Loucy (cell line): ENCODE results near the gene CDH12.
"Not testable (repeated sequence)": the region's sequence is repeated elsewhere in the genome, so short reads cannot be mapped to it uniquely, and the experiment has no call there.

Experiments used
- H2AFZ ChIP-seq: fragments of 200-600 bp; sonication (generic); 2 replicates; pipeline ENCODE4 v1.6.0; 2016; ENCODE audit warnings: antibody characterized with exemption, mild to moderate bottlenecking, low read length, moderate library complexity
- H3F3A ChIP-seq: fragments of 200-600 bp; 2 replicates; pipeline ENCODE4 v1.6.0; 2016; ENCODE audit warnings: antibody characterized with exemption, low read depth, mild to moderate bottlenecking
- H3K27me3 ChIP-seq: fragments of 200-600 bp; sonication (generic); 2 replicates; pipeline ENCODE4 v1.6.1; 2014; ENCODE audit warnings: low read length, mild to moderate bottlenecking; ENCODE audit not compliant: insufficient read depth, poor library complexity, severe bottlenecking
- H3K36me3 ChIP-seq: fragments of 200-600 bp; sonication (generic); 2 replicates; pipeline ENCODE4 v1.6.1; 2016; ENCODE audit warnings: low read length; ENCODE audit not compliant: insufficient read depth
- H3K4me1 ChIP-seq: fragments of 200-600 bp; sonication (generic); 2 replicates; pipeline ENCODE4 v1.5.1; 2014; ENCODE audit warnings: low read length, mild to moderate bottlenecking; ENCODE audit not compliant: insufficient read depth, poor library complexity, severe bottlenecking
- H3K4me2 ChIP-seq: fragments of 200-600 bp; sonication (generic); 2 replicates; pipeline ENCODE4 v1.6.0; 2014; ENCODE audit warnings: antibody characterized with exemption, low read length, low read depth, mild to moderate bottlenecking; ENCODE audit not compliant: poor library complexity, severe bottlenecking
- H3K4me3 ChIP-seq: fragments of 200-600 bp; sonication (generic); 2 replicates; pipeline ENCODE4 v1.5.1; 2014; ENCODE audit warnings: low read length, mild to moderate bottlenecking, mixed read lengths; ENCODE audit not compliant: poor library complexity, severe bottlenecking
- H3K79me2 ChIP-seq: fragments of 200-600 bp; sonication (generic); 2 replicates; pipeline ENCODE4 v1.6.1; 2014; ENCODE audit warnings: low read length; ENCODE audit not compliant: insufficient read depth
- H3K9ac ChIP-seq: fragments of 200-600 bp; sonication (generic); 2 replicates; pipeline ENCODE4 v1.6.0; 2014; ENCODE audit warnings: mild to moderate bottlenecking, low read depth, low read length, moderate library complexity; ENCODE audit not compliant: poor library complexity, severe bottlenecking
- H3K9me2 ChIP-seq: fragments of 200-600 bp; sonication (generic); replicated peaks from 2 replicates; pipeline ENCODE4 v1.6.1; 2016; ENCODE audit warnings: low read depth, low read length, mixed read lengths
- H3K9me3 ChIP-seq: fragments of 200-600 bp; sonication (generic); 2 replicates; pipeline ENCODE4 v1.6.1; 2014; ENCODE audit warnings: mild to moderate bottlenecking, antibody characterized with exemption, low read length, low read depth; ENCODE audit not compliant: insufficient read depth
- H4K20me1 ChIP-seq: fragments of 200-600 bp; sonication (generic); 2 replicates; pipeline ENCODE4 v1.6.0; 2014; ENCODE audit warnings: antibody characterized with exemption, low read length, mild to moderate bottlenecking; ENCODE audit not compliant: insufficient read depth, poor library complexity, severe bottlenecking
- CTCF ChIP-seq: fragments of 200-600 bp; sonication (generic); conservative IDR thresholded peaks from 2 replicates; pipeline ENCODE4 v1.5.1; 2014; ENCODE audit warnings: mild to moderate bottlenecking, antibody characterized with exemption, low read length
- EZH2phosphoT487 ChIP-seq: fragments of 200-600 bp; IDR thresholded peaks from 2 replicates; pipeline ENCODE4 v1.6.1; 2018; ENCODE audit warnings: antibody characterized with exemption, mild to moderate bottlenecking, moderate library complexity, borderline replicate concordance

CDH12 gene

GRCh38 chr5:22226423-22226822, 626.7 kb downstream of the CDH12 start:
- Histone ChIP-seq H3K36me3 (no peaks in the 10 kb centered on the region), H3K4me3 (no peak overlapping the region), H3K79me2 (no peaks in the 10 kb centered on the region), H3K4me2 (no peak overlapping the region), H3K4me1 (no peaks in the 10 kb centered on the region), H3K27me3 (no peaks in the 10 kb centered on the region), H3K9me2 (no peaks in the 10 kb centered on the region), H3K9ac (no peak overlapping the region), H2AFZ (no peak overlapping the region), H3K9me3 (no peaks in the 10 kb centered on the region), H3F3A (no peaks in the 10 kb centered on the region), H4K20me1 (no peaks in the 10 kb centered on the region)
- TF ChIP-seq CTCF (no peak), EZH2phosphoT487 (no peak)

- Histone ChIP-seq H3K79me2 (no peaks in the 10 kb centered on the region), H3F3A (no peaks in the 10 kb centered on the region), H3K9me2 (no peaks in the 10 kb centered on the region), H3K4me2 (no peak overlapping the region), H3K27me3 (no peaks in the 10 kb centered on the region), H3K4me3 (no peak overlapping the region), H3K9me3 (no peaks in the 10 kb centered on the region), H3K36me3 (no peaks in the 10 kb centered on the region), H4K20me1 (no peaks in the 10 kb centered on the region), H3K9ac (no peak overlapping the region), H3K4me1 (no peaks in the 10 kb centered on the region), H2AFZ (no peak overlapping the region)
- no peak for TF ChIP-seq EZH2phosphoT487
Measured at GRCh38 chr5:22223079-22223478, 630.1 kb downstream of the CDH12 start.

GRCh38 chr5:22213703-22214495, 639.2 kb downstream of the CDH12 start:
- H3K9me2 ChIP-seq, H2AFZ ChIP-seq, H3K36me3 ChIP-seq, H3K79me2 ChIP-seq, H4K20me1 ChIP-seq, H3K9ac ChIP-seq, H3K4me2 ChIP-seq, H3K4me1 ChIP-seq, H3F3A ChIP-seq, H3K4me3 ChIP-seq, H3K27me3 ChIP-seq, H3K9me3 ChIP-seq: not testable (repeated sequence)

GRCh38 chr5:22212254-22212991, 640.7 kb downstream of the CDH12 start:
- H3K9ac ChIP-seq, H3K9me2 ChIP-seq, H4K20me1 ChIP-seq, H3K4me2 ChIP-seq, H3K36me3 ChIP-seq, H3K4me3 ChIP-seq, H3K9me3 ChIP-seq, H3K4me1 ChIP-seq, H3K27me3 ChIP-seq, H2AFZ ChIP-seq, H3F3A ChIP-seq, H3K79me2 ChIP-seq: not testable (repeated sequence)

- not testable (repeated sequence) for H3K79me2 ChIP-seq
Measured at GRCh38 chr5:22208463-22208862, 644.7 kb downstream of the CDH12 start.

GRCh38 chr5:22188651-22189050, 664.5 kb downstream of the CDH12 start:
- not testable (repeated sequence) for H3F3A ChIP-seq, H3K4me3 ChIP-seq, H3K4me2 ChIP-seq, H2AFZ ChIP-seq, H3K9me3 ChIP-seq, H3K9me2 ChIP-seq, H3K79me2 ChIP-seq, H3K27me3 ChIP-seq, H3K36me3 ChIP-seq, H4K20me1 ChIP-seq, H3K9ac ChIP-seq, H3K4me1 ChIP-seq

More at GRCh38 chr5:22208463-22208862, 644.7 kb downstream of the CDH12 start:
- H3F3A ChIP-seq, H3K36me3 ChIP-seq, H3K9ac ChIP-seq, H3K9me2 ChIP-seq, H3K4me2 ChIP-seq, H2AFZ ChIP-seq, H3K27me3 ChIP-seq, H3K9me3 ChIP-seq, H3K4me1 ChIP-seq, H3K4me3 ChIP-seq, H4K20me1 ChIP-seq: not testable (repeated sequence)
